HCT116 (cell line): ENCODE measurements around the gene EVA1A. TPM values are rescaled to one million over a fixed set of nuclear protein-coding genes. Genes with fewer than 3 reads are reported as not detected.

Source experiments
- ATAC-seq: fragments of 200-7000 bp; cut with Tn5 transposase; 2 replicates; pipeline ENCODE4 v1.9.1; 2020; ENCODE audit warnings: mild to moderate bottlenecking, moderate library complexity
- BruUV-seq: library from RNA; stranded (reverse); fragments of 400-500 nt; replicated peaks from 2 replicates; lab custom pipeline; 2021; lab: Mats Ljungman, UMichigan
- CTCF ChIA-PET: fragments of 300-600 bp; sonication (Branson Sonifier 250); formaldehyde crosslinking; loops from one replicate; lab custom pipeline; 2021; ENCODE audit warnings: antibody characterized with exemption; lab: Charles Lee
- POLR2A ChIA-PET: fragments of 300-600, 350-600 bp; sonication (Branson Sonifier 250); formaldehyde crosslinking; loops from one replicate; lab custom pipeline; 2021; ENCODE audit warnings: antibody characterized with exemption; lab: Charles Lee
- RAD21 ChIA-PET, 2 experiments: fragments of 300-600 bp; sonication (Branson Sonifier 250); formaldehyde crosslinking; loops; one replicate each; lab custom pipeline; 2023; ENCODE audit warnings: low total read pairs in 2 of 2; ENCODE audit not compliant: uncharacterized antibody in 2 of 2, unreplicated experiment in 2 of 2, low non-redundant PET in 1 of 2; lab: Charles Lee
- DNase-seq: peaks from one replicate; pipeline ENCODE4 v3.0.0-alpha.2; 2010; ENCODE audit warnings: low read depth, low spot score
- H2AFZ ChIP-seq: fragments of 200-600 bp; shearing (Covaris generic), sonication (generic); 2 replicates; pipeline ENCODE4 v1.6.1; 2017; ENCODE audit warnings: low read depth, mixed run types, mixed read lengths, antibody characterized with exemption, low read length; ENCODE audit not compliant: poor library complexity, severe bottlenecking
- H3K27ac ChIP-seq: 2 replicates; pipeline ENCODE4 v1.5.1; 2012; ENCODE audit warnings: low read depth, low read length
- H3K27me3 ChIP-seq: fragments of 200-600 bp; sonication (generic); 2 replicates; pipeline ENCODE4 v1.6.1; 2016; ENCODE audit warnings: mixed run types, low read length, mixed read lengths; ENCODE audit not compliant: insufficient read depth
- H3K36me3 ChIP-seq, 2 experiments: fragments of 200-500 bp in 1 of 2; fragments of 200-600 bp in 1 of 2; sonication (Bioruptor generic) in 1 of 2; sonication (generic) in 1 of 2; 2 replicates each; pipeline versions ENCODE4 v1.5.1 to v1.6.1; 2014 to 2016; ENCODE audit warnings: low read length in 2 of 2, inconsistent platforms in 1 of 2, mixed read lengths in 1 of 2, mixed run types in 1 of 2; ENCODE audit not compliant: insufficient read depth in 2 of 2, control insufficient read depth in 1 of 2
- H3K4me1 ChIP-seq, 2 experiments: fragments of 200-600 bp in 1 of 2; sonication (generic) in 1 of 2; 2 replicates each; pipeline versions ENCODE4 v1.5.1 to v1.6.1; 2012 to 2017; ENCODE audit warnings: low read length in 2 of 2, inconsistent platforms in 1 of 2, mild to moderate bottlenecking in 1 of 2, mixed read lengths in 1 of 2, mixed run types in 1 of 2, moderate library complexity in 1 of 2; ENCODE audit not compliant: insufficient read depth in 2 of 2, control insufficient read depth in 1 of 2
- H3K4me2 ChIP-seq: fragments of 200-600 bp; sonication (generic); 2 replicates; pipeline ENCODE4 v1.6.1; 2017; ENCODE audit warnings: mixed run types, low read length, mixed read lengths
- H3K4me3 ChIP-seq, 2 experiments: fragments of 200-600 bp in 1 of 2; sonication (generic) in 1 of 2; replicated peaks in 1 of 2; 2 replicates each; pipeline ENCODE4 v1.5.1; 2011 to 2016; ENCODE audit warnings: low read length in 2 of 2, control low read depth in 1 of 2, low read depth in 1 of 2, mild to moderate bottlenecking in 1 of 2, mixed read lengths in 1 of 2, mixed run types in 1 of 2
- H3K79me2 ChIP-seq: fragments of 200-600 bp; sonication (generic); 2 replicates; pipeline ENCODE4 v1.6.1; 2017; ENCODE audit warnings: mild to moderate bottlenecking, mixed run types, low read length, moderate library complexity, mixed read lengths; ENCODE audit not compliant: insufficient read depth
- H3K9ac ChIP-seq: fragments of 200-600 bp; sonication (generic); 2 replicates; pipeline ENCODE4 v1.6.1; 2016; ENCODE audit warnings: low read length, mixed read lengths
- H3K9me2 ChIP-seq: fragments of 200-600 bp; sonication (generic), shearing (Covaris generic); 2 replicates; pipeline ENCODE4 v1.6.1; 2017; ENCODE audit warnings: mixed run types, mild to moderate bottlenecking, moderate library complexity; ENCODE audit not compliant: insufficient read depth
- H3K9me3 ChIP-seq, 2 experiments: fragments of 200-500 bp in 1 of 2; fragments of 200-600 bp in 1 of 2; sonication (Bioruptor generic) in 1 of 2; sonication (generic) in 1 of 2; 2 replicates each; pipeline ENCODE4 v1.6.1; 2014 to 2017; ENCODE audit warnings: low read length in 2 of 2, mixed read lengths in 2 of 2, inconsistent platforms in 1 of 2, low read depth in 1 of 2, mild to moderate bottlenecking in 1 of 2, mixed run types in 1 of 2, moderate library complexity in 1 of 2; ENCODE audit not compliant: control insufficient read depth in 1 of 2, insufficient read depth in 1 of 2
- H4K20me1 ChIP-seq: fragments of 200-600 bp; sonication (generic), shearing (Covaris generic); 2 replicates; pipeline ENCODE4 v1.6.1; 2017; ENCODE audit warnings: mixed run types, mild to moderate bottlenecking, moderate library complexity; ENCODE audit not compliant: insufficient read depth
- CBX3 ChIP-seq: IDR thresholded peaks from 2 replicates; pipeline ENCODE4 v1.6.1; 2012; ENCODE audit warnings: low read depth
- EZH2phosphoT487 ChIP-seq: fragments of 200-600 bp; IDR thresholded peaks from 2 replicates; pipeline ENCODE4 v1.6.1; 2018; ENCODE audit warnings: antibody characterized with exemption, borderline replicate concordance
- FOSL1 ChIP-seq: IDR thresholded peaks from 2 replicates; pipeline ENCODE4 v1.6.1; 2012; ENCODE audit warnings: low read depth
- JUND ChIP-seq: IDR thresholded peaks from 2 replicates; pipeline ENCODE4 v1.6.1; 2012
- POLR2A ChIP-seq: IDR thresholded peaks from 2 replicates; pipeline ENCODE4 v1.7.0; 2011; ENCODE audit warnings: borderline replicate concordance; ENCODE audit not compliant: insufficient read depth, insufficient read length; ENCODE audit errors: extremely low read depth
- POLR2AphosphoS5 ChIP-seq: IDR thresholded peaks from 2 replicates; pipeline ENCODE4 v1.6.1; 2011; ENCODE audit warnings: mild to moderate bottlenecking, low read depth, low read length, moderate library complexity
- RAD21 ChIP-seq: IDR thresholded peaks from 2 replicates; pipeline ENCODE4 v1.6.1; 2012; ENCODE audit warnings: low read depth, mild to moderate bottlenecking
- SIN3A ChIP-seq: IDR thresholded peaks from 2 replicates; pipeline ENCODE4 v1.6.1; 2012; ENCODE audit warnings: low read depth
- ZNF274 ChIP-seq: fragments of 200-500 bp; sonication (Bioruptor generic); IDR thresholded peaks from 2 replicates; pipeline ENCODE4 v1.6.1; 2014; ENCODE audit warnings: mild to moderate bottlenecking, low read depth, low read length, inconsistent platforms
- intact Hi-C: fragments of 100-400 bp; cut with micrococcal nuclease; formaldehyde crosslinking; loops from 2 replicates; pipeline ENCODE4 v1.10.0; 2022
- total RNA-seq: library from RNA; stranded (reverse); gene quantifications from one replicate; pipeline ENCODE4 v1.2.1, GENCODE V29; 2021; ENCODE audit not compliant: unreplicated experiment
- TF ChIP-seq, protein P1 (sequence below): IDR thresholded peaks from 2 replicates; pipeline ENCODE4 v1.6.1; 2012; ENCODE audit warnings: low read depth

Gene EVA1A
- total RNA-seq, 1 experiment from 2014 or later: 2.8 TPM

DNA sequence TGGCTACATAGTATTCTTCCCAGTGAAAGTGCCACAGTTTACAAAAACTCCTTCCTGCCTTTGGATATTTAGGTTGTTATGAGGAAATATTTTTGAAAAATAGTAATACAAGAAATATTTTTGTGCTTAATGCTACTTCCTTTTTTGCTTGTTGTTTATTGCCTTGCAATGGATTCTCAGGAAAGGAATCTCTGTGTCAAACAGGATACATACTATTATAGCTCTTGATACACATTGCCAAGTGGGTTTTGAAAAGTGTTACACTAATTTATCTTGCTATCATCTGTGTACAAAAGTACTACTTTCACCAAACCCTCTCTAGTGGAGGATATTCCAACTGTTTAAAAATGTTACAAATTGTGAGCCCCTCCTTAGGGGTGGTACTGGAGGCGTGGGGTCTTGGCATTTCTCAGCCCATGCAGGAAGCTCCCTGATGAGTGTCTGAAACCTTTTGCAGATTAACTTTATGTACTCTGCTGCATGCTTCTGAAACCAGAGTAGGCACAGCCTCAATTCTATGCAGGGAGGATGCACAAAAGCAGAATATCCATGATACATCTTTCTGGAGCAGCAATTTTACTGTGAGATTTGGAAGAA is 54.5 kb downstream of the EVA1A start:
- intact Hi-C loops: no loop called here
- H3K27me3 ChIP-seq: no peaks in the 10 kb centered on the region
- no peak overlapping the region for H3K9ac ChIP-seq
- CTCF ChIA-PET: no interaction called here
- H3K27ac ChIP-seq: no peak overlapping the region
- H3K4me2 ChIP-seq: no peak overlapping the region
- H3K36me3 ChIP-seq: no peaks in the 10 kb centered on the region
- H3K9me2 ChIP-seq: no peaks in the 10 kb centered on the region
- H4K20me1 ChIP-seq: no peaks in the 10 kb centered on the region
- peaks cover 0 to 8% of the 10 kb centered on the region in 2 experiments; a peak in 1 of 4 replicates for H3K9me3 ChIP-seq
- POLR2A ChIA-PET: no interaction called here
- no peaks in the 10 kb centered on the region for H3K4me1 ChIP-seq
- H3K4me3 ChIP-seq: no peak overlapping the region
- RAD21 ChIA-PET: no interaction called here
- H2AFZ ChIP-seq: no peak overlapping the region
- DNase-seq (no peak), ATAC-seq (no peak)
- no peak for TF ChIP-seq CBX3
- no peak for TF ChIP-seq FOSL1
- TF ChIP-seq, protein P1, sequence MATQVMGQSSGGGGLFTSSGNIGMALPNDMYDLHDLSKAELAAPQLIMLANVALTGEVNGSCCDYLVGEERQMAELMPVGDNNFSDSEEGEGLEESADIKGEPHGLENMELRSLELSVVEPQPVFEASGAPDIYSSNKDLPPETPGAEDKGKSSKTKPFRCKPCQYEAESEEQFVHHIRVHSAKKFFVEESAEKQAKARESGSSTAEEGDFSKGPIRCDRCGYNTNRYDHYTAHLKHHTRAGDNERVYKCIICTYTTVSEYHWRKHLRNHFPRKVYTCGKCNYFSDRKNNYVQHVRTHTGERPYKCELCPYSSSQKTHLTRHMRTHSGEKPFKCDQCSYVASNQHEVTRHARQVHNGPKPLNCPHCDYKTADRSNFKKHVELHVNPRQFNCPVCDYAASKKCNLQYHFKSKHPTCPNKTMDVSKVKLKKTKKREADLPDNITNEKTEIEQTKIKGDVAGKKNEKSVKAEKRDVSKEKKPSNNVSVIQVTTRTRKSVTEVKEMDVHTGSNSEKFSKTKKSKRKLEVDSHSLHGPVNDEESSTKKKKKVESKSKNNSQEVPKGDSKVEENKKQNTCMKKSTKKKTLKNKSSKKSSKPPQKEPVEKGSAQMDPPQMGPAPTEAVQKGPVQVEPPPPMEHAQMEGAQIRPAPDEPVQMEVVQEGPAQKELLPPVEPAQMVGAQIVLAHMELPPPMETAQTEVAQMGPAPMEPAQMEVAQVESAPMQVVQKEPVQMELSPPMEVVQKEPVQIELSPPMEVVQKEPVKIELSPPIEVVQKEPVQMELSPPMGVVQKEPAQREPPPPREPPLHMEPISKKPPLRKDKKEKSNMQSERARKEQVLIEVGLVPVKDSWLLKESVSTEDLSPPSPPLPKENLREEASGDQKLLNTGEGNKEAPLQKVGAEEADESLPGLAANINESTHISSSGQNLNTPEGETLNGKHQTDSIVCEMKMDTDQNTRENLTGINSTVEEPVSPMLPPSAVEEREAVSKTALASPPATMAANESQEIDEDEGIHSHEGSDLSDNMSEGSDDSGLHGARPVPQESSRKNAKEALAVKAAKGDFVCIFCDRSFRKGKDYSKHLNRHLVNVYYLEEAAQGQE: no peak
- TF ChIP-seq POLR2AphosphoS5: no peak
- no peak for TF ChIP-seq ZNF274
- no peak for TF ChIP-seq SIN3A
- no peak for TF ChIP-seq RAD21
- no peak for TF ChIP-seq EZH2phosphoT487
- no peak for TF ChIP-seq JUND
- no peak for TF ChIP-seq POLR2A
- no TSS peak for BruUV-seq
- H3K79me2 ChIP-seq: no peaks in the 10 kb centered on the region
